GM04504 (cell line): ENCODE measurements around the gene PRMT2.
"Not testable (repeated sequence)": the region's sequence is repeated elsewhere in the genome, so short reads cannot be mapped to it uniquely, and the experiment has no call there.

Experiments used
- DNase-seq: peaks from one replicate; pipeline ENCODE4 v3.0.0-alpha.2; 2012; ENCODE audit warnings: low read depth

PRMT2 gene

DNA sequence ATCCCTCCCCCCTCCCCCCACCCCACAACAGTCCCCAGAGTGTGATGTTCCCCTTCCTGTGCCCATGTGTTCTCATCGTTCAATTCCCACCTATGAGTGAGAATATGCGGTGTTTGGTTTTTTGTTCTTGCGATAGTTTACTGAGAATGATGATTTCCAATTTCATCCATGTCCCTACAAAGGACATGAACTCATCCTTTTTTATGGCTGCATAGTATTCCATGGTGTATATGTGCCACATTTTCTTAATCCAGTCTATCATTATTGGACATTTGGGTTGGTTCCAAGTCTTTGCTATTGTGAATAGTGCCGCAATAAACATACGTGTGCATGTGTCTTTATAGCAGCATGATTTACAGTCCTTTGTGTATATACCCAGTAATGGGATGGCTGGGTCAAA is 33.4 kb downstream of the PRMT2 start:
- DNase-seq = not testable (repeated sequence)

DNA sequence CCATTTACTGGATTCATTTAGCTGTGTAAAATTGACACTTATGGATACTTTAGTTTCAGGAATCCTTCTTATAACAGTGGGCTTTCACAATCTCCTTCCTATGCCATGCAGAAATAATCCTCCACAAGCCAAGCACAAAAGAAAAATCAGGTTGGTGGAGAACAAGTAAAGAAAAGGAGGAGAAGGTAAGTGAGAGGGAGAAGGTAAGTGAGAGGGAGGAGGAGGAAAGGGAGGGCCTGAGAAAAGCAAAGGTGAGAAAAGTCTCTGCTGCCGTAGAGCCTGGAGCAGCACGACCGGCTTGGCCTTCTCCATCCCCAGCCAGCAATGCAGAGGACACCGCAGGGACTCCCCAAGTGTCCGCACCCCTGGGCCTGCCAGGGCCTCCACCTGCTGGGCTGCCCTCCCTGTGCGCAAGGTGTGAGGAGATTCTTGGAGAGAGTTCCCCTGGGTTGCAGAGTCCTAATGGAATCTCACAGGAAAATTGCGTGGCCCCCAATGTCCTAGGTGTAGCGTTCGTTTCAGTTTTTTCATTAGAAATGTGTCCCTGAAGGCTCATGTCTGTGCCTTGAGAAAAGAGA is 39.0 kb downstream of the PRMT2 start:
- no peak for DNase-seq

DNA sequence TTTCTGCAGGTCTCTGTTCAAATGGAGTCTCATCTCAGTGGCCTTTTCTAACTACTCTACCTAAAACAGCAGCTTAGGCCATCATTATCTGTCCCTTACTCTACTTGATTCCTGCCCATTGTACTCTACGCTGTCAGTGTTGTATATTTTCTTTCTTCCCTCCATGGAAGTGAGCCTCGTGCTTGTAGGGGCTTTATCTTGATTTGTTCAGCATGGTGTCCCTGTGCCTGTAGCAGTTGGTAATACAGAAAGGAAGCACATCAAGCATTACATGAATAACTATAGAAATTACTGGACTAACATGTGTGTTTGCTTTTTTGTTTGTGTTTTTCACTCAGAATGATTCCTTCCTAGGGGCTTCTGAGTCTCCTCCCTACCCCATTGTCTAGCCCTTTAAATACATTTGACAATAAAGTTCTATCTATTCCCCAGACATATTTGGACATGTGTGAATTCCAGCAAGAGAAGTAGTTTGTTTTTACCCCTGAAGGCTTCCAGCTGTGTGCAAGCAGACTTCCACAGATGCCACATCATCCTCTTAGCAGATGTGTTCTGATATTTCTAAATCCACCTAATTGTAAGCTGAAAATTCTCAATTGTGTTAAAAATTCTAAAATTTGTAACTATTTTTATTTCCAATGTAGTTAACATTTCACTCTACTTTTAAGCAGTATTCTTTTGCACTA is 40.3 kb downstream of the PRMT2 start:
- no peak for DNase-seq

- DNase-seq = not testable (repeated sequence)
Measured at GRCh38 chr21:46676542-46676941, 41.1 kb downstream of the PRMT2 start.

- DNase-seq = peak; percentile 23
Measured at GRCh38 chr21:46681593-46681992, 46.1 kb downstream of the PRMT2 start.

GRCh38 chr21:46698652-46699051 is 63.2 kb downstream of the PRMT2 start:
- not testable (repeated sequence) for DNase-seq

GRCh38 chr21:46699104-46699503 is 63.6 kb downstream of the PRMT2 start:
- not testable (repeated sequence) for DNase-seq
